Activated CD4-positive, alpha-beta T cell treated with anti-CD3 and anti-CD28 coated beads, Interleukin-2, Interleukin-6, amounts not matched to agents 100 ng/mL and 50 ng/mL, durations not matched to agents 16 hours and 8 hours (primary cell): ENCODE results near the gene LMAN2L.

Source experiments
- DNase-seq: peaks from one replicate; pipeline ENCODE4 v3.0.0-alpha.2; 2020

Gene LMAN2L

GRCh38 chr2:96702098-96702785, 37.6 kb downstream of the LMAN2L start:
- no peak for DNase-seq

GRCh38 chr2:96701636-96702035, 38.2 kb downstream of the LMAN2L start:
- no peak for DNase-seq

- no peak for DNase-seq
Measured at GRCh38 chr2:96700086-96700485, 39.8 kb downstream of the LMAN2L start.

- DNase-seq, result no peak
Measured at GRCh38 chr2:96699621-96700020, 40.2 kb downstream of the LMAN2L start.

- no peak for DNase-seq
Measured at GRCh38 chr2:96699021-96699420, 40.8 kb downstream of the LMAN2L start.

GRCh38 chr2:96698221-96698861, 41.5 kb downstream of the LMAN2L start:
- no peak for DNase-seq

GRCh38 chr2:96697476-96697875, 42.4 kb downstream of the LMAN2L start:
- DNase-seq, result no peak

- DNase-seq, result no peak
Measured at GRCh38 chr2:96695602-96696001, 44.3 kb downstream of the LMAN2L start.

- DNase-seq, result no peak
Measured at GRCh38 chr2:96694816-96695455, 44.9 kb downstream of the LMAN2L start.

- DNase-seq, result no peak
Measured at GRCh38 chr2:96694279-96694678, 45.6 kb downstream of the LMAN2L start.

- no peak for DNase-seq
Measured at GRCh38 chr2:96693286-96694200, 46.3 kb downstream of the LMAN2L start.

- DNase-seq, result no peak
Measured at GRCh38 chr2:96692094-96692971, 47.5 kb downstream of the LMAN2L start.

GRCh38 chr2:96691022-96691612, 48.7 kb downstream of the LMAN2L start:
- DNase-seq, result no peak

GRCh38 chr2:96690306-96691021, 49.4 kb downstream of the LMAN2L start:
- DNase-seq, result no peak

GRCh38 chr2:96689431-96689991, 50.4 kb downstream of the LMAN2L start:
- no peak for DNase-seq

- no peak for DNase-seq
Measured at GRCh38 chr2:96688649-96689430, 51.0 kb downstream of the LMAN2L start.

- DNase-seq, result no peak
Measured at GRCh38 chr2:96687711-96688640, 51.9 kb downstream of the LMAN2L start.

- DNase-seq, result no peak
Measured at GRCh38 chr2:96687266-96687665, 52.6 kb downstream of the LMAN2L start.
